ENCODE results near the gene SSBP3. TPM values are rescaled to one million over a fixed set of nuclear protein-coding genes. Genes with fewer than 3 reads are reported as not detected.

Gene SSBP3
- total RNA-seq, 1 donor from 2014 or later, result 70.7 TPM

DNA sequence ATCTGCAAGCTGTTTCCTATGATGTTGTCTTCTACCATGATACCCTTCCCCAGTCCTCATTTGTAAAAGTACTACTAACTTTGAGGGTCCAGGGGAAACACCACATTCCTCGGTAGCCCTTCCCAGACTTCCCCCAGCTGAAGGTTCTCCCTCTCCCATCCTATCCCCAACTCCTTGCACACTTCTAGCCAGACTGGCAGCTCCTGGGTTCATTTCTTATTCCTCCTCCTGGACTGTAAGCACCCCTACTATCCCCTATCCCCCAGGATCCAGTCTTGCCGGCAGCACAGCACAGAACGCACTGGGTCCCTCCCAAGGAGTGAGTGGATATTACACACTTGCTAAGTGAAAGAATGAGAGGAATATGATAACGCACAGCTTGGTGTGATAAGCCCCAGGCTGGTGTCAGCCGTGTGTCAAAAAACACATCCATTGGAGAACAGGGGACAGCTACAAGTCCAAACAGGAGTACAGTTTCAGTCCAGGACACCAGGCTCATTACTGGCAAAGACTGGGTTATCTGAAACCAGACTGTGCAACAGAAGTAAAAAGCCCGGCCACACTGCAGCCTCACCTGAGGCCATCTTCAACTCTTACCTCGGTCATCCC, 100.2 kb downstream of the SSBP3 start:
- Histone ChIP-seq H3K4me1 (peaks cover 84% of the 10 kb centered on the region), H3K27ac (no peak overlapping the region), H3K27me3 (no peaks in the 10 kb centered on the region), H3K36me3 (no peaks in the 10 kb centered on the region), H3K9me3 (no peaks in the 10 kb centered on the region), H3K4me3 (no peak overlapping the region)
- intact Hi-C loops (cut with DNase I), result no loop called here
- no peak for DNase-seq (ENCODE audit: extremely low spot score in 2 of 2)
- no peak for TF ChIP-seq POLR2A (IDR thresholded peaks at IDR 0.05)
- TF ChIP-seq POLR2AphosphoS5 (IDR thresholded peaks at IDR 0.05; ENCODE audit: insufficient read depth in 1 of 2, low read depth in 1 of 2), result no peak
- TF ChIP-seq, protein P1, sequence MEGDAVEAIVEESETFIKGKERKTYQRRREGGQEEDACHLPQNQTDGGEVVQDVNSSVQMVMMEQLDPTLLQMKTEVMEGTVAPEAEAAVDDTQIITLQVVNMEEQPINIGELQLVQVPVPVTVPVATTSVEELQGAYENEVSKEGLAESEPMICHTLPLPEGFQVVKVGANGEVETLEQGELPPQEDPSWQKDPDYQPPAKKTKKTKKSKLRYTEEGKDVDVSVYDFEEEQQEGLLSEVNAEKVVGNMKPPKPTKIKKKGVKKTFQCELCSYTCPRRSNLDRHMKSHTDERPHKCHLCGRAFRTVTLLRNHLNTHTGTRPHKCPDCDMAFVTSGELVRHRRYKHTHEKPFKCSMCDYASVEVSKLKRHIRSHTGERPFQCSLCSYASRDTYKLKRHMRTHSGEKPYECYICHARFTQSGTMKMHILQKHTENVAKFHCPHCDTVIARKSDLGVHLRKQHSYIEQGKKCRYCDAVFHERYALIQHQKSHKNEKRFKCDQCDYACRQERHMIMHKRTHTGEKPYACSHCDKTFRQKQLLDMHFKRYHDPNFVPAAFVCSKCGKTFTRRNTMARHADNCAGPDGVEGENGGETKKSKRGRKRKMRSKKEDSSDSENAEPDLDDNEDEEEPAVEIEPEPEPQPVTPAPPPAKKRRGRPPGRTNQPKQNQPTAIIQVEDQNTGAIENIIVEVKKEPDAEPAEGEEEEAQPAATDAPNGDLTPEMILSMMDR (IDR thresholded peaks at IDR 0.05), result no peak

GRCh38 chr1:54304518-54304917, 101.7 kb downstream of the SSBP3 start:
- Histone ChIP-seq H3K27ac (no peak overlapping the region), H3K9me3 (no peaks in the 10 kb centered on the region), H3K36me3 (no peaks in the 10 kb centered on the region), H3K27me3 (no peaks in the 10 kb centered on the region), H3K4me3 (no peak overlapping the region), H3K4me1 (peaks cover 84% of the 10 kb centered on the region)
- TF ChIP-seq, protein P1 (IDR thresholded peaks at IDR 0.05), result no peak
- TF ChIP-seq POLR2AphosphoS5 (IDR thresholded peaks at IDR 0.05; ENCODE audit: insufficient read depth in 1 of 2, low read depth in 1 of 2) (no peak), POLR2A (IDR thresholded peaks at IDR 0.05) (no peak)
- no peak for DNase-seq (ENCODE audit: extremely low spot score in 2 of 2)
- intact Hi-C loops (cut with DNase I), result no loop called here

DNA sequence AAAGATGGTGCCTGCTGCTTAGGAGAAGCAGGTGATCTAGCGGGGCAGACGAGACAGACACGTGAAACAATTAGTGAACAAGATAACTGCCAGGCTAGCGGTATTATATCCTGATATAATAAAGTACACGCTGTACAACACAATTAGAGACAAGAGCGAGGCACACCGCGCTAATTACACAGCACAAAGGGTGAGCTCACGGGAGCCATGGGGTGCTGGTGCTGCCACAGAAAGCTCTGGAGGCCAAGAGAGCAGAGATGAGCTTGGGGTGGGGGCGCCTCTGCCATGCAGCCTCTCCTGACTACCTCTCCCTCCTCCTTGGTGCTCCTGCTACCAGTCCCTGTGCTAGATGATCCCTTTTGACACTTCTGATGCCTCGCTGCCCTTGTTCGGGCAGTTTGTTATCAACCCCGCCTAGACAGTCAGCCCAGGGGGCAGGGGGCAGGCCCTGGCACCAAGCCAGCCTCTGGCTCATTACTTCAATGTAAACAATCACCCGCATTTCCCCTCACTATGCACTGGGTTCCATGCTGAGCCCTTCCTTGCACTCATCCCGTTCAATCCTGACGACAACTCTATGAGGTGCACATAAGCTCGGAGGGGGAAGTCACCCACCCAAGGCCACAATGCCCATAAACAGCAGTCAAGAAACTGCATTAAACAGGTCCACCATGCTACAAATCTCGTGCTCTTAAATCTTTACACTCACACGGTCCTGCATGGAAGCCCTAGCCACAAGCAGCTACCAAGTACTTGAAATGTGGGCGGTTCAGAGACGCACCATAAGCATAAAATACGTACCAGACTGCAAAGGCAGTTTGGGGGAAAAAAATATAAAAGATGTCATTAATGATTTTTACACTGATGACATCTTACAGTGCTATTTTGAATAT, 103.0 kb downstream of the SSBP3 start:
- Histone ChIP-seq H3K27me3 (no peaks in the 10 kb centered on the region), H3K4me1 (peaks cover 90% of the 10 kb centered on the region), H3K4me3 (no peak overlapping the region), H3K36me3 (no peaks in the 10 kb centered on the region), H3K27ac (no peak overlapping the region), H3K9me3 (no peaks in the 10 kb centered on the region)
- TF ChIP-seq POLR2A (IDR thresholded peaks at IDR 0.05) (no peak), POLR2AphosphoS5 (IDR thresholded peaks at IDR 0.05; ENCODE audit: insufficient read depth in 1 of 2, low read depth in 1 of 2) (no peak)
- TF ChIP-seq, protein P1 (IDR thresholded peaks at IDR 0.05), result no peak
- no peak for DNase-seq (ENCODE audit: extremely low spot score in 2 of 2)
- intact Hi-C loops (cut with DNase I), result no loop called here

DNA sequence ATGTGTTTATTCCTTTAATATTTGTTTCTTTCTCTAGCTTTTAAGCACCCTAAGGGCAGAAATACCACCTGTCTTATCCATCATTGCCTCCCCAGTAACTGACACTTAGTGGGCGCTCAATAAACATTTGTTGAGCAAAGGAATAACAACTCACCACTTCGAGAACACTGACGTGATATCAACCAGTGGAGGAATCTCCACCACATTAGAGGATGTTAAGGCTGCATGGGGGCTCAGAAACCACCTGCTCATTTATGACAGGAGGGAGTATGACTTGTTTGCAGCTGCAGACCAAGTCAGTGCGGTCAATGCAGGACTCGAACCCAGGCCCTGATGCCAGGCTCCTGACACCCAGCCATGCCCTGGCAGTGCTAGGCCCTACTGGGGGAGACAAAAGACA, 103.6 kb downstream of the SSBP3 start:
- no peak overlapping the region for H3K27ac ChIP-seq
- H3K4me1 ChIP-seq, result peaks cover 94% of the 10 kb centered on the region

More for the DNA sequence above, 103.6 kb downstream of the SSBP3 start:
- intact Hi-C loops (cut with DNase I), result no loop called here
- Histone ChIP-seq H3K27me3 (no peaks in the 10 kb centered on the region), H3K9me3 (no peaks in the 10 kb centered on the region), H3K36me3 (no peaks in the 10 kb centered on the region), H3K4me3 (no peak overlapping the region)
- DNase-seq (ENCODE audit: extremely low spot score in 2 of 2), result no peak
- TF ChIP-seq, protein P1 (IDR thresholded peaks at IDR 0.05), result no peak
- no peak for TF ChIP-seq POLR2A (IDR thresholded peaks at IDR 0.05)
- no peak for TF ChIP-seq POLR2AphosphoS5 (IDR thresholded peaks at IDR 0.05; ENCODE audit: insufficient read depth in 1 of 2, low read depth in 1 of 2)
